RWPE1 (cell line): ENCODE results near the gene ZSCAN26.
"Not testable (repeated sequence)": the region's sequence is repeated elsewhere in the genome, so short reads cannot be mapped to it uniquely, and the experiment has no call there.

ENCODE experiments used
- CTCF ChIA-PET: fragments of 350-600 bp; sonication (Branson Sonifier 250); formaldehyde crosslinking; extraction: SDS; loops from one replicate; lab custom pipeline; 2021; lab: Yijun Ruan, JAX
- POLR2A ChIA-PET: fragments of 400-600 bp; formaldehyde crosslinking; extraction: SDS; loops from one replicate; lab custom pipeline; 2020; ENCODE audit warnings: antibody characterized with exemption; ENCODE audit not compliant: low non-redundant PET; lab: Yijun Ruan, JAX
- DNase-seq: peaks from one replicate; pipeline ENCODE4 v3.0.0; 2012; ENCODE audit warnings: low spot score
- H3K27ac ChIP-seq: fragments of 450-650 bp; 2 replicates; pipeline ENCODE4 v1.5.1; 2017
- CTCF ChIP-seq: fragments of 450-650 bp; conservative IDR thresholded peaks from 2 replicates; pipeline ENCODE4 v1.5.1; 2017; ENCODE audit warnings: low read depth, mild to moderate bottlenecking

The ZSCAN26 gene

DNA sequence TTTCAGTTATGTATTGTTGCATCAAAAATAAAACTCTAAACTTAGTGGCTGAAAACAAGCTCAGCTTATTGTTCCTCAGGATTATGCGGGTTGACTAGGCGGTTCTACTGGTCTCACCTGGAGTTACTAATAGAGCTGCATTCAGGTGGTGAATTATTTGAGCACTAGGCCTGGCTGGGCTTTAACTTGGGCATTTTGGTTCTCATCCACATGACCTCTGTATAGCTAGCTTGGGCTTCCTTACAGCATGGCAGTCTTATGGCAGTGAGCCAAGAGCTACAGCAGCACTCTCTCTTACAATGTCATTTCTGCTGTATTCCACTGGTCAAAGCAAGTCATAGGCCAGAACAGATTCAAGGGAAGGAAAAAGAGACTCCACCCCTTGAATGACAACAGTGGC, 16.0 kb downstream of the ZSCAN26 start:
- ChIA-PET POLR2A (no interaction called here), CTCF (no interaction called here)
- TF ChIP-seq CTCF: no peak
- no peak overlapping the region for H3K27ac ChIP-seq
- no peak for DNase-seq

- DNase-seq: no peak
- TF ChIP-seq CTCF: no peak
- POLR2A ChIA-PET: no interaction called here
- CTCF ChIA-PET: interaction anchor here (0.6 kb wide), 3 partner anchors 16 to 315 kb away, joined by 3 to 5 read pairs (median 3); no protein-coding TSS in a partner anchor
- no peak overlapping the region for H3K27ac ChIP-seq
Observed at GRCh38 chr6:28291573-28291972, 24.6 kb downstream of the ZSCAN26 start.

DNA sequence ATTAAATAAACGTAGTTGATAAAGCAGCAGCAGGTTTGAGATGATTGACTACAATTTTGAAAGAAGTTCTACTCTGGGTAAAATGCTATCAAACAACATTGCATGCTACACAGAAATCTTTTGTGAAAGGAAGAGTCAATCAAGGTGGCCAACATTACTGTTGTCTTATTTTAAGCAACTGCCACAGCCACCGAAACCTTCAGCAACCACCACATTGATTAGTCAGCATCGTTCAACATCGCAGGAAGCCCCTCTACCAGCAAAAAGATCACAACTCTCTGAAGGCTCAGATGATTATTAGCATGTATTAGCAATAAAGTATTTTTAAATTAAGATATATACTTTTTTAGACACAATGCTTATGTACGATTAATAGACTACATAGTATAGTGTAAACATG, 28.4 kb downstream of the ZSCAN26 start:
- CTCF ChIA-PET: no interaction called here
- no peak for TF ChIP-seq CTCF

GRCh38 chr6:28296520-28297060, 29.6 kb downstream of the ZSCAN26 start:
- CTCF ChIA-PET: no interaction called here
- TF ChIP-seq CTCF: no peak
- no peak overlapping the region for H3K27ac ChIP-seq
- POLR2A ChIA-PET: no interaction called here
- no peak for DNase-seq

More for the DNA sequence above, 28.4 kb downstream of the ZSCAN26 start:
- no peak overlapping the region for H3K27ac ChIP-seq
- DNase-seq: no peak
- POLR2A ChIA-PET: no interaction called here

DNA sequence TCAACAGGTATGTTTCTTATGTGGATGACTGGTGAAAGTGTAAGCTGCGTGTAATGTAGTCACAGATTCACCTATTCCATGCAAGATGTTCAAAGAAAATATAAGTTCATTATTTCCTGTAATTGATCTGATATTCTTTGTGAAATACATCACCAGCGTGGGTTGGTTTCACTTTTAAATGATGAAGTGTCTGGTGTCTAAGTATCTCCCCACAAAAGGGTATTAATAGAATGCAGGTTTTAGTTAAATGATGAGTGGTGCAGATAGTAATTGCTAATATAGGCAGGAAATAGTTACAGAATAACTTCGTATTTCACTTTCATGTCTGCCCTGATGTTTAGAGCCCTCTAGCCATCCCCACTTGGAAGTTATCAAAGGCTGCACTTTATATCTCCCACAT, 36.6 kb downstream of the ZSCAN26 start:
- CTCF ChIA-PET: no interaction called here

DNA sequence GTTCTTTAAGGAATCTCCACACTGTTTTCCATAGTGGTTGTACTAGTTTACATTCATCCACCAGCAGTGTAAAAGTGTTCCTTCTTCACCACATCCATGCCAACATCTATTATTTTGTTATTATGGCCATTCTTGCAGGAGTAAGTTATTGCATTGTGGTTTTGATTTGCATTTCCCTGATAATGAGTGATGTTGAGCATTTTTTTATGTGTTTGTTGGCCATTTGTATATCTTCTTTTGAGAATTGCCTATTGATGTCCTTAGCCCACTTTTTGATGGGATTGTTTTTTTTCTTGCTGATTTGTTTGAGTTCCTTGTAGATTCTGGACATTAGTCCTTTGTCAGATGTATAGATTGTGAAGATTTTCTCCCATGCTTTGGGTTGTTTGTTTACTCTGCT, 39.4 kb downstream of the ZSCAN26 start:
- H3K27ac ChIP-seq, DNase-seq, POLR2A ChIA-PET, CTCF ChIA-PET: not testable (repeated sequence)

More for the DNA sequence above, 36.6 kb downstream of the ZSCAN26 start:
- POLR2A ChIA-PET: no interaction called here
- DNase-seq: no peak
- H3K27ac ChIP-seq: no peak overlapping the region
- TF ChIP-seq CTCF: no peak

- TF ChIP-seq CTCF: no peak
- ChIA-PET CTCF (no interaction called here), POLR2A (no interaction called here)
- H3K27ac ChIP-seq: no peak overlapping the region
- no peak for DNase-seq
Observed at GRCh38 chr6:28311139-28311823, 44.3 kb downstream of the ZSCAN26 start.
